GM21528 (cell line): Measurements from ENCODE around the gene DDX31.

Source experiments
- ATAC-seq: cut with Tn5 transposase; IDR thresholded peaks from one replicate; pipeline ENCODE4 v1.9.1; 2021; ENCODE audit warnings: mild to moderate bottlenecking, moderate library complexity; ENCODE audit not compliant: unreplicated experiment, low FRiP score

DDX31 gene

DNA sequence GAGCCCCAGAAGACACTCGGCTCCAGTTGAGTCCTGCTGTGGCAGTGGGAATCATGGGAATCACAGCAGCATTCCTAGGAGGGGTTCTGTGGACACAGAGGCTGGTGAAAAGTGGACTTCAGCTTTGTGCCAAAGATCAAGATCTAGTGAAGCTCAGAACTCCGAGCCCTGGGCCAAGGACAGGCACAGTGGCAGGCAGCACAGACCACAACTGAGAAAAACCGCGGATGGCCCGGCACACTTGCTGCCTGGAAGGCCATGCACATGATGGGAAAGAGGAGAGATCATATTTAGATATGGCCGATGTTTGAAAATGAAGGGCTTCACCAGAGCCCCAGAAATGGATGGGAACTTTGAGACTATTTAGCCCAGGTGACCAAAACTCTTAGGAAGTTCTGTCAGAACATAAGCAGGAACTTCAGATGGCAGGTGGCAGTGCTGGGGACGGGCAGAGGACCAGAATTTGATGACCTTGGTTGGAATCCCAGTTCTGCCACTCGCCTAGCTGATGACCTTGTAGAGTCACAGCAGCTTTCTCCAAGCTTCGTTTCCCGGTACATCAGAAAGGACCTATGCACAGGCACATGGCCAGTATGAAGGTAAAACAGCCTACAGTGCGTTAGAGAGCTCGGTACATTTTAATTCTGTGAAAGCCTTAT is 69.3 kb downstream of the DDX31 start:
- ATAC-seq = no peak

DNA sequence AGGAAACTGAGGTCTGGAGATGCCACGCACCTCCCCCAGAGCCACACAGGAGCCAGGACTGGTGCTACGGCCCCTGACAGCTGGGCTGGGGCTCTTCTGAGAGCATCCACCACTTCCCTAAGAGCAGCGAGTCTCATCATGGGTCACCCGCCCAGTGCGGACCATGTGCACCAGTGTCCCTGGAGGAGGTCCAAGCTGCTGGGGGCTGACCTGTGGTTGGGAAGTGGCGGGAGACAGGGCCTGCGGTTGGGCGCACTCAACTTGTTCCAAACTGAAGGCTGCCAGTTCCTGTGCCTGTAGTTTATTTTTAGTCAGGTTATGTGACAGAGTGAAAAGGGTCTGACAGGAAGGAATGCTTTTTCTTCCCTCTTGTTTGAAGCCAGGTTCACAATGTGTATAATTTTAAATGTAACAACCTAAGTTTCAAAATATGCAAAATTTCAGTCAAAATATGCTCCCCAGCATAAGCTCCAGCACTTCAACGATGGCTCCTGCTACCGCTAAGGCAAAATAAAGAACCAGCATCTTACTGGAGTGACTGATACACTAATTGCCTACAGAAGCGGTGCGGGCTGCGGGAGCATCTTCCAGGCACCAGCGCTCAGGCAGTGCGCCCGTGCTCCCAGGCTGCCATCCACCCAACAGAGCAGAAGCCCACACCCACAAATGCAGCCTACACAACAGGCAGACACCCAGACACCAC is 72.6 kb downstream of the DDX31 start:
- no peak for ATAC-seq

DNA sequence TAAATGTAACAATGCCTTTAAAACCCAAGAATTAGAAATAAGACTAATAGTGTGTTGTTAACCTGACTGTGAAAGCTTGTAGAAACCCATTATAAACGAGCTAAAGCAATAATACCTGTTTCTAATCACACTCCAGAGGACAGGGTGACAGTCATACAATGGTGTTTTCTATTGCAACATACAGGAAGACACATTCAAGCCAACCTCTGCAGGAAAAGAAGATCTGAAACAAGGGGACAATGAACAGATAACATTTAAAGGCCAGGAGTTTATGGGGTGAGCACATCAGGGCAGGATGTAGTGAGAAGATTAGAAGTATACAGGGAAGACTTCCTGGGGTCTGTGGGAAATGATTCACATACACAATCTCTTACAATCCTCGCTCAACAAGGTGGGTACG is 73.6 kb downstream of the DDX31 start:
- no peak for ATAC-seq

DNA sequence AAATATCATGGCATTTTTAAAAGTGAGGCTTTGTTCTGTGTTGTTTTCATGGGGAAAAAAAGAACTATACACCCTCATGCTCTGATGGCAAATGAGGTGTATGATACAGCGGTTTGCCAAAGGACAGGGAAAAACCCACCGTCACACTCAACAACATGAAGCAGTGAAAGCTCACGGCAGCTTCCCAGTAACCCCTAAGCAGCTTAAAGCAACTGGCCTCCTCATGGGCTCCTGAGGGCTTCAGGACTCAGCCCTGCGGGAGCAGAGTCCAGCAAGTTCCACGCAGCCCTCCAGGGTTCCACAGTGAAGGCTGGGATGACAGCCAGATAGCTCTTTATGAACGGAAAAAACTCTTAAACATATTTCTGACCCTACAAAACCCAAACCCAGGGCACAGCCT is 74.5 kb downstream of the DDX31 start:
- no peak for ATAC-seq

DNA sequence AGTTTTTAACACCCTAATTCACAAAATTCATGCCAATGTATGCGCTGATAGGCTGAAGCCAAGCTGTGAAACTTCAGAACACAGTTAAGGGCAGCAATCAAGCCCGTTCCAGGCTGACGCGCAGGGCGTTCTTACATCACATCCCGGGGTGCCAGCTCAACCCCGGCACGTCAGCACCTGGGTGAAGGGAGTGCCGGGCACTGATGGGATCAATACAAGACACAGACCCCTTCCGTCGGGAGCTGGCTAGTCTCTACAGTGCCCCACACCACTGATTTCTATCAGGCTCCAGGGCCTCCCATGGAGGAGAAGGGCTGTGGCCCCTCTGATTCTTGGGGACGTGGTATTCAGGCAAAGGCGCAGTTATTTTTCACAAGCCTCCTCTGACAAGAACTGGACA is 75.4 kb downstream of the DDX31 start:
- ATAC-seq = no peak

DNA sequence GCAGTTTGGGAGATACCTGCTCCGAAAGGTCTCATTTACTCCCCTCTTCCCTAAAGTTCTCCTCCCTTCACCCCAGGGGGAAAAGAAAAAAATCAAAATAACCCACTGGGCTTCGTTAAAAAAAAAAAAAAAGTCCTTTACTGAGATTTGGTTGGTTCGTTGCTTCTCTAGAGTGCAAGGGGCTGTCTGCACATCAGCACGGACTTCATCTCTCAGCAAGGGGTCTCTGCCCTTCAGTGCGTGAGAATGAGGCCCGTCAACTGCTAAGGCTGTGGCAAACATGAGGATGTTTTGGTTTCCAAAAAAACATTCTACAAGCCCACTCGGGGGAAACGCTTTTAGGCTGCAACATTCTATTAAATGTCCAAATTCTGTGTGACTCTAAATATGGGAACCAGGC is 77.3 kb downstream of the DDX31 start:
- ATAC-seq = no peak

DNA sequence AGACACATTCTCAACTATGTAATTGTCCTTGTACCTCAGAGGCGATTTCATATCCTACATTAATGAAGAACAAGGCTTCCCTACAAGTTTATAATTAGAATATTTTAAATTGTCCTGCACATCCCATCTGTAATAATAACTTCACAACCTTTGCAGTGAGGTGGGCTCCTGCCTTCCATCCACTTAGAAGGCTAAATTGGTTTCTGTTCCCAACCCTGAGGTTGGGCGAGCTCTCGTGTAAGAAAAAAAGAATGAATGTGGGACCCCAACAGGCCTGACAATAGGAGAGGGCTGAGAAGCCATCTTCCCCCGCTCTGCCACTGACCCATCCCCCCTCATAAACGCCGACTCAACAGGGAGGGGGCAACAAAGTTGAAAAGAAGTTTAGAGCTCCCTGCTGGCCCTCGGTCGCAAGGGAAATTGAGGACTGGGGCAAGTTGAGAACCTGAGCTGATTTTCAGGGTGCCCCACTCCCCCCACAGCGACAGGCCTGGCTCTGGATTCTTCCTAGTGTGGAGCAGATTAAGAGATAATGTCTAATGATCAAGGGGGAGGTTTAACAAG is 78.0 kb downstream of the DDX31 start:
- no peak for ATAC-seq

DNA sequence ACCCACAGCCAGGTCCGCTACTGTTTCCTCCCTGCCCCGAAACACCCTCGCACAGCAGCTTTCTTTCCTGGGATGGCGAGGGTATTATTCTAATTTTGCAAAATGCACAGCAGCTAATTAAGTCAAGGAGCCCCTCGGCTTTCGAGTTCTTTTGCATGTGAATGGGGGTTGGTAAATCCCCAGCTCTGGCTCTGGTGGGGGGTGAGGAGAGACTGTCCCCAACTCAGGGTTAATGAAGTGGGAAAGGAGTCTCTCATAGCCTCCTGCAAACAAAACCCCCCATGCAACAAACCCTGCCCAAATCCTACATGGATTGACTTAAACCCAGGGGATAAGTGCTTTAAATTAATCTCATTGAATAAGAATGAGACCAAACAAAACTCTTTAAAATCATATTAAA is 78.5 kb downstream of the DDX31 start:
- ATAC-seq = no peak

DNA sequence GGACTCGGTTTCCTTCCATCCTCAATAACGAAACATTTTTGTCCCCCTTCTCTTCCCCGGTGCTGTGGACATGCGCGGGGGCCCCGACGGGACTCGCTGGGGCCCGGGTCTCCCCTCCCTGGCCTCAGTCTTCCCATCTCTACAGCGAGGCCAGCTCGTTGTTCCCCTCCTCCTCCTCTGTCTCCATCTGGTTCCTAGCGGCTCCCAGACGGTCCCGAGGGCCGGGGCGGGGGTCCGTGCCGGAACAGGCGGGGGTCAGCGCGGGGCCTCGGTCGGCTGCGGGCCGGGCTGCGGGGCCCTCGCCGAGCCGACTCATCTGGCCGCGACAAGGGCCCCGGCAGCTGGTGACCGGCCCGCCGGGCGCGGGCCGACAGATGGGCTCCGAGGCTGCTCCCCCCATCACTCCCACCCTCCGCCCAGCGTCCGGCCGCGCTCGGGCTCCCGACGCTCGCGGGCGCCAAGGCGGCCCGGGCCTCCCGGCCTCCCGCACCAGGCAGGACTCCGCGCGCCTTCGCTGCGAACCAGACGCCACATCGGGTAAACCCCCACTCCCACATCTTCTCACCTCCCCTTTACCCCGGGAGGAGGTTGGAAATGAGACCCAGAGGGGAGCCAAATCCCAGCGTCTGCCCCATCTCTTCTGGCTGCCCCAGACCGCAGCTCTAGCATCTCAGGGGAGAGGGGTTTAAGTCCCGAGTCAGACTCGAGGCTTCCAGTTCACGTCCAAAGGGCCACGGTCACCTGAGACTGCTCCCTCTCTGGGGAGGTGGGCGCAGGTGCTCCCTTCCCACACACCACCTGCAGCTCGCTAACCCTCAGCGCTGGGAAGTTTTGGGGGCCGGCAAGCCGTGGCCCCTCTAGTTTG is 79.2 kb downstream of the DDX31 start:
- no peak for ATAC-seq

DNA sequence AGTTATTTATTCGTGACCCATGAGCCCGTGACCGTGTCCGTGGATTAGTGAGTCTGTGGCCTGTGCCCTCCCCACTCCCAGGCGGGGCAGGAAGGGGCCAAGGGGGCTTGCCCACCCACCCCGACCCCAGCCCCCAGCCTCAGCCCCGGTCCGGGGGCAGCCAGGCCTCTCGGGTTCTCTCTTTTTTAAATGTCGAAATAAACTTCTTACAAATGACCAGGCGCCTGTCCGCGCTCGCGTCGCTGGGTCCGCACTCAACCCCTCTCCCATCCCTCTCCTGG is 79.8 kb downstream of the DDX31 start:
- ATAC-seq = no peak

DNA sequence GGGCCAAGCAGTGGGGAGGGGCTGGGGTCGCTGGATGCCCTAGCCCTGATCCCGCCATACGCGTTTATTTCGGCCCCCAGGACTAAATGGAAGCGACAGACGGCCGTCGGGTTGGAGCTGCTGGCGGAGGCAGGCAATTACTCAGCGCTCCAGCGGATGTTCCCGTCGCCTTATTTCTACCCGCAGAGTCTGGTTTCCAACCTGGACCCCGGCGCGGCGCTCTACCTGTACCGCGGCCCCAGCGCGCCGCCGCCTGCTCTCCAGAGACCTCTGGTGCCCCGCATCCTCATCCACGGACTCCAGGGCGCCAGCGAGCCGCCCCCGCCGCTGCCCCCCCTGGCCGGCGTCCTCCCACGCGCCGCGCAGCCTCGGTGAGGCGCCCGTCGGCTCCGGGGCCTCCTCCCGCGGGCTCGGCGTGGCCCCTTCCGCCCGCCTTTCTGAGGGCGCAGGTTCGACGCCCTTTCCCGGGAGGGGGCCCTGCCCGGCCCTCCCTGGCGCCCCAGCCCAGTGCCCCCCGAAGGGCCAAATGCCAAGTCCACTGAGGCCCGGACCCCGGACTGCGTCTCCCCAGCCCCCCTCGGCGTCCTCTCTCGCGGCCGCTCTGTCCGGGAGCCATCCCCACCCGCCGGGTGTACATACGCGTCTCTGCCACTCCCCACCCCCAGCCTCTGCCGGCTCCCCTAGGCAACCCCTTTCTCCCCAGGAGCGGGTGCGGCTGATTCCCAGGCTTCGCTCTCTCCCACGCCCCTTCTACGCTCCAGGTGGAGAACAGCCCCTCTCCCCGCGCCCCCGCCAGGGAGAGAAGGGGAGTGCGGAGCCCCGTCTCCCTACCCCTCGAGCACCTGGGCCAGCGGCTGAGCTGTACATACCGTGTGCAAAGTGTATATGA is 80.4 kb downstream of the DDX31 start:
- no peak for ATAC-seq

DNA sequence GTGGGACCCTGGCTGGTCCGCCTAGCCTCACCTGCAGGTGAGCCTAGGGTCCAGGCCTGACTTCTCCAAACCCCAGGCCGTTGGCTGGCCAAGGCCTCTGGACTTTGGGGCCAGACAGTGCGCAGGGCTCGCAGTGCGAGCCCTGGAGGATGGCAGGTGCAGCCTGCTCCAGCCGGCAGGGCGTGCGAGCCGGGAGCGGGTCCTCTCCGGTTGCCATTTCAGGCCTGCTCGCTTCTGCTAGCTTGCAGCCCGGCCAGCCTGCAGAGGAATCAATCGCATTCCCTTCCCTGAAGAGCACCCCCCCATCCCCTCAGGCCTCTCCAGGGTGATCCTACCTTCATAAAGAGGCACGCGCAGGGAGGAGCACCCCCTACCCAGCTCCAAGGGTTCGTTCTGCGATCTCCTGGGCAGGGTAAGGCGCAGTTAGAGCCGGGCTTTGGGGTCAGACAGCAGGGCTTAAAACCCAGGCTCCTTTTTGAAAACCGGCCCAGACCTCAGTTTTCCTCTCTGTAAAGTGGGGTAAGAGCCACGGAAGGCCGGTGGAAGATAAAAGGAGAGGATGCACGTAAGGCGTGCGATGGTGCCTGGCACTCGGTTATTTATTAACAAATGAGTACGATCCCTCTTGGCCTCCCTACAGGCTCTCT is 81.2 kb downstream of the DDX31 start:
- no peak for ATAC-seq

DNA sequence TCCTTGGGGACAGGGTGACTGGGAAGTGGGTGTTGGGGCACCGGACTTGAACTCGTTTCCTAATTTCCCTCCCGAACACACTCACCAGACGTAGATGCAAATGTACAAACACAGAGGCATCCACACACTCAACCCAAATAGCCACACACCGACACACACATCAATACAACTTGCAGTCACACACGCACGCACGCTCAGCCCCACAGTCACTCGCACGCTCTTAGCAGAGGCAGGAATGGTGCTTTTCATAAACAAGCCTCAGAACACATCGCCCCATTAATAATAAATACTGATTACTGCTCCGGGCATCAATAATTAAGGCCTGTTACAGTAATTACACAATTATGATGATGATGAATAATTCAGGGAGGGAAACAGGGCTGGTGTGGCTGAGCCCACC is 81.7 kb downstream of the DDX31 start:
- no peak for ATAC-seq

DNA sequence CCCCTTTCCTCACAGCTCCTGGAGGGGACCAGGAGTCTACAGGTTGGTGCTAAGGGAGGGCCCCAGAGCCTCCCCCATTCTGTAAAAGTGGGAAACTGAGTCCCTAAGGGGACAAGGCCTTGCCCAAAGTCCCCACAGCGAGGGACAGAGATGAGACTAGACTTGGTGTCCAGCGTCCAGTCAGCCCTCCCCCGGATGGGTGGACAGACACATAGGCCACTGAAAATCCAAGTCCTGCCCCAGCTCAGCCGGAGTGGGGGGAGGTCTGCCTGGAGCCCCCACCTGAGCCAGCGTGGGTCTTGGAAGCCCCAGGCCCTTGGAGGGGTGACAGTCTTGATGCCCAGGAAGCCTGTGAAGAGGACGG is 82.2 kb downstream of the DDX31 start:
- no peak for ATAC-seq

DNA sequence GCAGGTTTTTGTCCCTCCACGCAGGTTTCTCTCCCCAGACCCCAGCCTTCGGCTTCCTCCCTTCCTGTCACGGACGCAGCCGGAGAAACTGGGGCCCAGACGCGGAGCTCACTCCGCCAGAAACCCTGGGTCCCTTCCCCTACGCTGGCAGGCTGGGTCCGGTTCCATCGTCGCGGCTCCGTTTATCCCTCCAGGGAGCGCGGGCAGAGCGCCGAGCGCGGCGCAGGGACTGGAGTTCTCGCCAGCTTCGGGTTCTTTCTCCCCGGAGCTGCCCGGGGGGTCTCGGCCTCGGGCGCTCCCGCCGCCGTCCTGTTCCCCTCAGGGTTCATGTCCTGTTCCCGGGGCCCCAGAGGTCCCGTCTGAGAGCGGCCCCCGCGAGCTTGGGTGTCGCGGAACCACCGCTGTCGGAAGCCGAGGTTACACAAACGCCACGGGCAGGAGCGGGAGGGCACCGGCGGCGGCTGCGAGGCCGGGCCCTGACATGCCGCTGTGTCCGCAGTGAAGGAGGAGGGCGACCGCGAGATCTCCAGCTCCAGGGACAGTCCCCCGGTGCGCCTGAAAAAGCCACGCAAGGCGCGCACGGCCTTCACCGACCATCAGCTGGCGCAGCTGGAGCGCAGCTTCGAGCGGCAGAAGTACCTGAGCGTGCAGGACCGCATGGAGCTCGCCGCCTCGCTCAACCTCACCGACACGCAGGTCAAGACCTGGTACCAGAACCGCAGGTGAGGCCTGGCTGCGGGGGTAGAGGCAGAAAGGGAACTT is 82.8 kb downstream of the DDX31 start:
- no peak for ATAC-seq

DNA sequence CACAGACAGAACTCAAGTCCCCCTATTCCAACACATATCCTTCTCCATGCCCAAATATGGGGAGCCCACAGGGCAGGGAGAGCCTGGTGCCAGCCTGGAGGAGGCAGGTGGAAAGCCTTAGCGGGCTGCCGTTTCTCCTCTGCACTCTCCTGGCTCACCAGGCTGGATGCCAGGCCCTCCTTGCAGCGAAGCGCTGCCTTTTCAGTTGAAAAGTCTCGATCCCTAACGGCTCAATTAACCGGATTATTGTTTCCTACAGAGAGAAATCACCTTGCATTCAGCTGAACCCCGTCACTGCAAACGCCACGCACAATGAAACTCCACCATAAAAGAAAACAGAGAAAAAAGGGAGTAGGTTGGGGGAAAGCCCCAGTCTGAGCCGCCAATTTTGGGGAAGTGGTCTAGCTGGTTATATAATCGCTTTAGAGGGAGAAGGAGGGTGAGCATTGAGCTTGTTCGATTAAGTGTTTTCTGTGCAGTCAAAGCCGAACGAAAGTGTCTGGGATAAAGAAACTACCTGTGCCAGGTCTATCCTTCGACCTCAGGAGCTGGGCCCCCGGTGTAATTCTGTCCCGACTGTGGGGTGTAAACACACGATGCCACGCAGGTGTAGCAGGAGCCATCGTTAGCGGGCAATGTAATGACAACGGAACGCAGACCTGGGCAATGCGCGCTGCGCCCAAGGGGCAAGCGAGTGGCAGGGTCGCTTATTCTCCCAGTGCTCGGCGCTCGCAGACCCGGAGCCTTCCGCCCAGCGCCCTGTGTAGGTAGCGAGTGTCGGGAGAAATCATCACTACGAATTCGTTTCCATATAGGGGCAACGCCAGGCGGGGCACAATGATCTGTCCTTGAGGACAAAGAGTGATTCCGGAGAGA is 83.6 kb downstream of the DDX31 start:
- no peak for ATAC-seq

DNA sequence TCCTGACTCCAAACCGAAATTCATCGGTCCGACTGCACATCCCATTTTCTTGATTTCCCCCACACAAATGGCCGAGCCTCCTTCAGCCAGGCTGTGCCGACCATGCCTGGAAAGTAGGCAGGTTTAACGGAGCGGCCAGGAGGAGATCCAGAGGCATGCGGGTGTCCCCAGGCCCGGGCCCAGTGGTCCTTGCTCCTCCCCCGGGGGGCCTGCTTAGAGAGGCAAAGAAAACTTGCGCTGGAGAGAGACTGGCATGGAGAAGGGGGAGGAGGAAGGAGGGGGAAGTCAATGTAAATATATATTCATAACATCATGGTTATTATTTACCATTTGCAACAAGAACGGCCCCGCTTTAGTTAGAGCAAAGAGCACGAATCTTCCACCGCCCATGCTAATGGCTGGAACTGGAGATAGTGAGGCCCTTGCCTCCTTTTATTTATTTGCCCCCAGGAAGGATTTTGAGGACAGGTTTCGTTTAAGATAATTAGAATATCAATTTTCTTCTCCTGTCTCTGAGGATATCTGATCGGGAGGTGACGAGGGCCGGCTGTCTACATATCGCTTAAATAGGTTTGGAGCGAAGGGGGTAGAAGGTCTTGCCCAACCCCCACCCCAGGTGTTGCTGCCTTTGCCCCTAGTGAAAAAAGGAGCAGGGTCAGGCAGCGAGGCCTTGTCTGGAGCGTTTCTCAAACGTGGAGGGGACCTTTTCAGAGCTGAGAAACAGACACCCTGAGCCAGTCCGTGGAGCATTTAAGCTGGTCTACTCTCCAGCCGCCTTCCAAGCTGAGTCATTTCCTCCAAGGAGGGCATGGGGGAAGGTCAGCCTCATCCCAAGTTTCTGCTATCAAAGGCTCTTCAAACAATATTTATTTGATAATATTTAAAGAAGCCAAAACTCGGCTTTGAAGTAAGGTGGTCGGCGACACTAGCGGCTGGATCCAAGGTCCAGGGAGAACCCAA is 84.9 kb downstream of the DDX31 start:
- ATAC-seq = no peak
